ENCODE measurements around the gene NPIPA8. TPM values are rescaled to one million over a fixed set of nuclear protein-coding genes. Genes with fewer than 3 reads are reported as not detected.
"Not testable (repeated sequence)": the region's sequence is repeated elsewhere in the genome, so short reads cannot be mapped to it uniquely, and the experiment has no call there.

NPIPA8 gene
- total RNA-seq, 3 donors from 2014 or later = 0.15 to 0.34 TPM; not detected in 1

DNA sequence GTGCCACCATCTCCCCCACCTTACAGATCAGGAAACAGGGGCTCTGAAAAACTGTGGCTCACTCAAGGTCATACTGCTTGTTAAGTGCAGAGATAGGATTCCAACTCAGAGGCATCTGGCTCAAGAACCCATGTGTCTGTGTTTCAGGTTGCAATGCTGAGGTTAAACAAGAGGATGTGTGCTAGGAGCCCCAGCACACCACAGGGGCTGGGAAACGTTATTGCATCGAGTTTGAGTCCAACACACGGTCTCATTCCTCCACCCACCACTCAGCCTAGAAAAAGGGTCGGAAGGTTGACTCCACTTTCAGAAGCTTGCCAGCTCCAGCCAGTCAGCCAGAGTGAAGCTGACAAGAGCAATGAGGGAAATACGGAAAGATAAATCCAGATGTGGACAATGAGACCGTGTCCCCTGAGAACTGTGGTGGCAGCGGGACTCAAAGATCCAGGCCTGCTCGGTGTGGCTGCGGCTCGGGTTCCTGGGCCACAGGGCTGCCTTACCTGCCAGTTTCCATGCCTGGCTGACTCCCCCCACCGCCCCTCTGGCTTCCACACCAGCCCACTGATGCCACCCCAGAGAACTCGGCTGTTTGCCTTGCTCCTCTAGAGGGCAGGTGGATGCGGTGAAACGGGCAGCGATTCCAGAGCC lies 33.4 kb downstream of the NPIPA8 start:
- not testable (repeated sequence) for H3K27me3 Mint-ChIP-seq (ENCODE audit: low read depth); H3K9me3 Mint-ChIP-seq; ATAC-seq; DNase-seq; H3K4me1 Mint-ChIP-seq (ENCODE audit: low read depth); H3K36me3 Mint-ChIP-seq (ENCODE audit: insufficient read depth); H3K4me3 Mint-ChIP-seq

DNA sequence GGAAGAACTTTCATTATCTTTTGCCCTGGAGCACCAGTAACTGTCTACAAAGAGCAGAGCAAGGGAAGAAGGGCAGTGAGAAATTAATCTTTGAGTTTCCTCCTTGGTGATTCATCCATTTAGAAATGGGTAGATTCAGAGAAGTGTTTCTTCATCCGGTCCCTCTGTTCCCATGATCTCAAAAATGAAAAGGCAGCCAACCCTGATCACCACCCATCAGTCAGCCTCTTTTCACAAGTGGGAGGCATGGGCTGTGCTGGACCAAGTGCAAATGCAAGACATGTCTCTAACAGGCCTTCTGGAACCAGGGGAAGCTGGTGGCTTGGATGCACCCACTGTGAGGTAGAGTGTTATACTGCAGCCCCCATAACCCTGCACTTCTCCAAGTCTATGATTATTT lies 38.8 kb downstream of the NPIPA8 start:
- H3K27me3 Mint-ChIP-seq (ENCODE audit: low read depth); DNase-seq; H3K36me3 Mint-ChIP-seq (ENCODE audit: insufficient read depth); H3K9me3 Mint-ChIP-seq; H3K4me3 Mint-ChIP-seq; H3K4me1 Mint-ChIP-seq (ENCODE audit: low read depth); ATAC-seq: not testable (repeated sequence)

DNA sequence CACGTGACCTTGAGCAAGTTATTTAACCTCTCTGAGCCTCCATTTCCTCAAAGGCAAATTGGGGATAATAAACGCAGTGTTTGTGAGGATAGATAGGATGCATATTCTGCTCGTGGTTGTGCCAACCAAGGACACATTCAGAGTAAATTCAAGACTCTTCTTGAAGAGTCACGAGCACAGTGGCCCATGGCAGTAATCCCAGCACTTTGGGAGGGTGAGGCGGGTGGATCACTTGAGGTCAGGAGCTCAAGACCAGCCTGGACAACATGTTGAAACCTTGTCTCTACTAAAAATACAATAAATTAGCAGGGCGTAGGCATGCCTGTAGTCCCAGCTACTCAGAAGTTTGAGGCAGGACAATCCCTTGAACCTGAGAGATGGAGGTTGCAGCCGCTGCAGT lies 39.6 kb downstream of the NPIPA8 start:
- ATAC-seq; H3K36me3 Mint-ChIP-seq (ENCODE audit: insufficient read depth); H3K9me3 Mint-ChIP-seq; H3K27me3 Mint-ChIP-seq (ENCODE audit: low read depth); H3K4me3 Mint-ChIP-seq; DNase-seq; H3K4me1 Mint-ChIP-seq (ENCODE audit: low read depth): not testable (repeated sequence)

DNA sequence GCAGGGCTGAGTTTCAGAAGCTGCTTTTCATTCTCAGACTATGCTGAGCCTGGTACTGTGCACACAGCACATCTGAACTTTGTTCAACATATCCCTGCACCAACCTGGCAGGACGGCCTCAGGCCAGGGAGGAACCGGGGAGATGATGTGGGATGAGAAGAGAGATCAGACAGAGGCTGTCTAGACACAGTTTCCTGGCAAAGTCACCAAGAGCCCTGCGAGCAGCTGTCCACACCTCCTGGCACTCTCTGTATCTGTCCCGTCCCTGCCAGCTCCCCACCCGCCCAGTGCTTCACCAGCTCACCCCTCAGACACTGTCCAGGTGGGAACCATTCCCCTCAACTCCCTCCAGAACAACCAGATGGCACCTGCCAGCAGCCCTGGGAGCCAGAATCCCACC lies 42.2 kb downstream of the NPIPA8 start:
- not testable (repeated sequence) for H3K9me3 Mint-ChIP-seq; H3K4me1 Mint-ChIP-seq (ENCODE audit: low read depth); ATAC-seq; H3K36me3 Mint-ChIP-seq (ENCODE audit: insufficient read depth); H3K4me3 Mint-ChIP-seq; DNase-seq; H3K27me3 Mint-ChIP-seq (ENCODE audit: low read depth)

DNA sequence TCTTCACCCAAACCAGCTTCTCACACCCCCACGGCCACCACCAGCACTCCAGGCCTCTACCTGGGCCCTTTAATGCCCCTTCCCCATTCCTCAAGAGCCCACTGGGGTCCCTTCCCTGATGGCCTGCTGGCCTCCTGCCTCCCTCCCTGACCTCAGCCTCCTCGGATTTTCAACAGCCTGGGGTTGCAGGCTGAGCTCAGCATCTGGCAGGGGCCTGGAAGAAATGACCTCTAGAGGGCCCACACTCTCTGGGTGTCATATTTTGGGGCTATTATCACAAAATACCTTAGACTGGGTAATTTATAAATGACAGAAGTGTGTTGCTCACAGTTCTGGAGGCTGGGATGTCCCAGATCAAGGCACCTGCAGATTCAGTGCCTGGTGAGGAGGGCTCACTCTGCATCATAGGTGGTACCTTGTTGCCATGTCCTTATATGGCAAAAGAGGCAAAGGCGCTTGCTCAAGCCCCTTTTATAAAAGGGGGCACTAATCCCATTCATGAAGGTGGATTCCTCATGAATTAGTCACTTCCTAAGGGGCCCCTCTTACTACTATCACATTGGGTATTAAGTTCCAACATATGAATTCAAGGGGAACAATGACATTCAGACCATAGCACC lies 43.1 kb downstream of the NPIPA8 start:
- not testable (repeated sequence) for H3K4me1 Mint-ChIP-seq (ENCODE audit: low read depth); ATAC-seq; H3K36me3 Mint-ChIP-seq (ENCODE audit: insufficient read depth); DNase-seq; H3K4me3 Mint-ChIP-seq; H3K9me3 Mint-ChIP-seq; H3K27me3 Mint-ChIP-seq (ENCODE audit: low read depth)

DNA sequence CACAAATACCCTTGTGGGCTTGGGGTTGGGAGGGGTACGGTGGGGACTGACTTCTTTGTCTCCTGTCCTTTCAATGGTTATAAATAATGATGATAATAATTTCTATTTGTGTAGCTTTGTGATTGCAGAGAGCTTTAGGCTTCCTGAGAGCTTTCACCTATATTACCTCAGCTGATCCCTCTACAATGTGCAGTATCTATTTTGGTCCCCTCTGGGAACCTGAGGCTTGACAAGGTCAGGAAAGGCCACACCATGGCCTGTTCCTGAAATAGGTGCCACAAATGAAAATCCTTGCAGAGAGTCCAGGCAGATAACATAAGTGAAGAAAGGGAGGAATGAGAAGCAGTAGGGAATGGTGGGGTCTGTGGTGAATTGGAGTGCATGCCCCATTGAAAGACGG lies 45.6 kb downstream of the NPIPA8 start:
- ATAC-seq; H3K27me3 Mint-ChIP-seq (ENCODE audit: low read depth); H3K4me3 Mint-ChIP-seq; H3K36me3 Mint-ChIP-seq (ENCODE audit: insufficient read depth); DNase-seq; H3K9me3 Mint-ChIP-seq; H3K4me1 Mint-ChIP-seq (ENCODE audit: low read depth): not testable (repeated sequence)

DNA sequence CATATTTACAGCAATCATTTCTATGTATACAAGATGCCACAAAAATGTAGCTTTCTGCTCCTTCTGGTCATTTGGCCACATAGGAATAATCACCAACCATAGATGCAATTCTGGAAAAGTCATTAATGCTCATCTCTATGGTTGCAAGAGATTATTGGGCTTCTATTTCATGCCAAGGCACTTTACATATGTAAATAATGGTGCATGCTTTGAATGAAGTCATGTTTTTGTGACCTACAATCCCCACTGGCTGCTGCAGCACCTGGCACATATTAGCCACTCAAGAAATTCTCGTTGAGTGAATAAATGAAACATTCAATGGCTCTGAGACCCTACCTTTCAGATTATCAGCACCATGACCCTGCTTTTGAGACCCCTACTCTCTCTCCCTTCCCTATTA lies 50.2 kb downstream of the NPIPA8 start:
- not testable (repeated sequence) for H3K36me3 Mint-ChIP-seq (ENCODE audit: insufficient read depth); H3K9me3 Mint-ChIP-seq; DNase-seq; H3K27me3 Mint-ChIP-seq (ENCODE audit: low read depth); ATAC-seq; H3K4me3 Mint-ChIP-seq; H3K4me1 Mint-ChIP-seq (ENCODE audit: low read depth)

DNA sequence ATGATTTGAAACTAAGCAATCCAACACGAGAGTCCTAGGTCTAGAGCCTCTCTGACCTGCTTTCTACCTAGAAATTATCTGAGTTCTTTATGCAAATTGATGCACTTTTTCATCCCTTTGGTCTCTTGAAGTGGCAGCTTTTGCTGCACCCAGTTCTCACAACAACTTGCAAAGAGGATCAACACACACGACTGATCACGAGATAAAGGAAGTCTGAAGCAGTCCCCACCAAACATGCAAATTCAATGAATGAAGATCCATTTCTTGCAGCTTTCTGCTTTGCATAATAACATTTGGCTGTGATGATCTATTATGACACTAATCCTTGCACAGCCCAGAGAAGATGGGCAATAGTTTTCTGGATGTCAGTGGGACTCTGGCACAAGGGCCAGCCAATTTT lies 56.2 kb downstream of the NPIPA8 start:
- not testable (repeated sequence) for H3K4me1 Mint-ChIP-seq (ENCODE audit: low read depth); H3K4me3 Mint-ChIP-seq; DNase-seq; ATAC-seq; H3K9me3 Mint-ChIP-seq; H3K36me3 Mint-ChIP-seq (ENCODE audit: insufficient read depth); H3K27me3 Mint-ChIP-seq (ENCODE audit: low read depth)

DNA sequence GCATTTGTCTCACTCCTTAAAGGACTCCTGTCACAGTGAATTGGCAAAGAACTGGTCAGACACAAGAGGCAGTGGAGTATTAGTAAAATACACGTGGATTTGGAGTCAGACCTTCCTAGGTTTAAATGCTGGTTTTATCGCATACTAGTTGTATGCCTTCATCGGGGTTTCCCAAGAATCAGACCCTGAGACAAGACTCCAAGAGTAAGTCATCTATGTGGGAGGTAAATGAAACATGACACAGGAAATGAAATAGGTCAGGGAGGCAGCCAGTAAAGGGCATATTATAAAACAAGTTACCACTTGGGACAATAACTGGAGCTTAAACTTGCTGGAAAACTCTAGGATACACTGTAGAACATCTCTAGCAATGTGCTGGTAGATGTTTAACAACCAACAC lies 59.8 kb downstream of the NPIPA8 start:
- H3K27me3 Mint-ChIP-seq (ENCODE audit: low read depth); H3K4me1 Mint-ChIP-seq (ENCODE audit: low read depth); H3K4me3 Mint-ChIP-seq; H3K9me3 Mint-ChIP-seq; ATAC-seq; H3K36me3 Mint-ChIP-seq (ENCODE audit: insufficient read depth); DNase-seq: not testable (repeated sequence)

DNA sequence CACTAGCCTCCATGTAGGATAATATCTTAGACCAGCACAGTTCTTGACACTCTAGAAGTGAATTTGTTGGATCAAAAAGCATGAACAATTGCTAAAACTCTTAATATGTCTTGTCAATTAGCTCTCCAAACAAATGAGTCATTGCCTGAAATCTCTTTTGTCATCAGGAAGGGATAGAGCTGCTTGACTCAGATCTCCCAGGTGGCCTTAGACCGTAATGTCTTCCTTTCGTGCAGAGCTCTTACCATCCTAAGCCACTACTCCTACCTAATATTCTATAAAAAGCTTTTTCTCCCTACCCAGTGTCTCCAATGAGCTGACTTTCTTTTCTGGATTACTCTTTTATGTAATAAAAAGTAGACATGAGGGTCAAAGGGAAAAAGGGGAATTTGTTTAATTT lies 66.4 kb downstream of the NPIPA8 start:
- not testable (repeated sequence) for H3K9me3 Mint-ChIP-seq; H3K36me3 Mint-ChIP-seq (ENCODE audit: insufficient read depth); ATAC-seq; H3K27me3 Mint-ChIP-seq (ENCODE audit: low read depth); H3K4me3 Mint-ChIP-seq; H3K4me1 Mint-ChIP-seq (ENCODE audit: low read depth); DNase-seq

Other genes with a start within 250 kb of the NPIPA8 start
- 100 to 1,000 TPM; 130 to 135 (median 134) TPM for gene NOMO2, start 225.4 kb upstream of the NPIPA8 start, total RNA-seq